ENCODE results near the gene SYK. TPM values are rescaled to one million over a fixed set of nuclear protein-coding genes. Genes with fewer than 3 reads are reported as not detected.

Gene SYK
- total and polyA plus RNA-seq, 2 of the 4 experiments (the other 2 are of a cell fraction) = not detected

DNA sequence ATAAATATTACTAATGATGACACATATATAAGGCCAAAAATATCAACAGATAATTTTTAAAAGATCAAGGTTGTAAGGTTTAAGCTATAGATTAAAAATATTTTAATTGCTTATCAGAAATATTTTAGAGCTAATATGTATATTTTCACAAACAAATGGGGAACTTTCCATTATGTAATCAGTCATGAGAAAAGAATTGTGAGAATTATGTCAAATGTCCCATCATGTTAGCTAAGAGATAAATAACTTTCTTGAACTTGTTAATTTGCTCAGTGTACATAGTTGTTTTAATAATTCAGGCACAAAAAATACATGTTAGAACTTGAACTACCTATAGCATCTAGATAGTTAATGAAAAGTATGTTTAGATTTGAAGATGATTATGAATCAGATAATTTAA, 67.7 kb downstream of the SYK start:
- TF ChIP-seq RFX5 (IDR thresholded peaks at IDR 0.05; ENCODE audit: low read depth, low read length) (no peak), RAD21 (IDR thresholded peaks at IDR 0.05; ENCODE audit: low read length) (no peak)
- Histone ChIP-seq H3K4ac (ENCODE audit: low read depth, low read length) (no peak overlapping the region), H2AFZ (replicated peaks; ENCODE audit: low read length, poor library complexity) (no peak overlapping the region), H2BK20ac (ENCODE audit: low read depth, low read length) (no peak overlapping the region), H3K79me1 (ENCODE audit: low read depth in 1 of 2, low read length in 2 of 2) (no peaks in the 10 kb centered on the region), H3K4me1 (ENCODE audit: control insufficient read depth, insufficient read depth, low read length) (no peaks in the 10 kb centered on the region), H2AK5ac (ENCODE audit: low read depth, low read length) (no peak overlapping the region), H3K14ac (replicated peaks; ENCODE audit: low read depth, low read length) (no peak overlapping the region), H3K18ac (ENCODE audit: low read depth, low read length) (no peak overlapping the region), H4K5ac (ENCODE audit: low read depth, low read length) (no peak overlapping the region), H4K20me1 (ENCODE audit: insufficient read depth, low read length) (no peaks in the 10 kb centered on the region), H4K8ac (ENCODE audit: low read depth in 2 of 2, low read length in 2 of 2) (no peak overlapping the region), H2BK120ac (ENCODE audit: low read depth, low read length) (no peak overlapping the region), H3K9me3 (ENCODE audit: control insufficient read depth, insufficient read depth, low read length) (no peaks in the 10 kb centered on the region), H2AK9ac (replicated peaks; ENCODE audit: low read depth, low read length, poor library complexity) (no peak overlapping the region), H3K4me2 (ENCODE audit: low read depth, low read length) (no peak overlapping the region), H3K36me3 (ENCODE audit: control insufficient read depth, insufficient read depth, low read length) (no peaks in the 10 kb centered on the region), H2BK15ac (ENCODE audit: low read depth, low read length) (no peak overlapping the region), H4K91ac (ENCODE audit: insufficient read depth, low read depth, low read length) (no peak overlapping the region), H3K23ac (ENCODE audit: low read depth, low read length) (no peak overlapping the region), H3K27ac (ENCODE audit: insufficient read depth, low read length) (no peak overlapping the region), H3K9ac (ENCODE audit: low read depth, low read length) (no peak overlapping the region), H3K4me3 (ENCODE audit: insufficient read depth, low read depth, low read length) (no peak overlapping the region), H2BK5ac (ENCODE audit: low read depth, low read length, poor library complexity, severe bottlenecking) (no peak overlapping the region), H3K56ac (ENCODE audit: extremely low read depth, insufficient read depth, low read length) (no peak overlapping the region), H3K27me3 (ENCODE audit: control insufficient read depth, insufficient read depth, low read length) (peaks cover 6% of the 10 kb centered on the region), H3K9me1 (ENCODE audit: insufficient read depth, low read length) (no peaks in the 10 kb centered on the region)
- no peak for ATAC-seq (ENCODE audit: low read depth)
- in situ Hi-C loops (cut with MboI; ENCODE audit: low sequenced_read_pairs) = no loop called here
- intact Hi-C loops (cut with micrococcal nuclease) = loop anchor here (2.0 kb wide), 1 partner anchor 1271 kb away; no protein-coding TSS in a partner anchor
- ChIA-PET POLR2A (ENCODE audit: unreplicated experiment) (no interaction called here), CTCF (interaction anchor here (0.7 kb wide), 1 partner anchor 1999 kb away, joined by 3 read pairs; no protein-coding TSS in a partner anchor)
- no TSS peak for BruUV-seq (replicated peaks)
- dilution Hi-C loops (cut with HindIII; ENCODE audit: low sequenced_read_pairs, unreplicated experiment) = no loop called here
- DNase-seq = no peak
